GM19193 (cell line): ENCODE data around the gene GASK1A.

ENCODE experiments used
- POLR2A ChIP-seq: IDR thresholded peaks from 4 replicates; pipeline ENCODE4 v1.6.1; 2011; ENCODE audit not compliant: insufficient read depth, insufficient read length; ENCODE audit errors: extremely low read depth

GASK1A gene

DNA sequence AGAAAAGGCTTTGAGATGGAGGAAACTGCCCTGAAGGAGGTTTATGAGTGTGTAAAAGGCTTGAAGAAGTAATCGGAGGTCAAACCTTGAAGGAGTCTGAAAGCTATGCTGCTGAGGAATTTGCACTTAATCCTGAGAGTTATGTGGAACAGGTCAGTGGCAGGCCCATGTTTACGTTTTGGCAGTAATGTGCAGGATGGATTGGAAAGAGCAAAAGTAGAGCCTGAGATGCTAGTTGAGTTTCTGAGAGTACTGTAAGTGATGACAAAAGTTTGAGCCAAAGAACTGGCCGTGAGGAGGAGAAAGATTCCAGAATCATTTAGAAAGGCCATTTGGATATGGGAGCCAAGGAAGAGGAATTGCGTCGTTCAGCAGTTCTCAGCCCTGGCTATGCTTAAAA, 3.2 kb upstream of the GASK1A start:
- TF ChIP-seq POLR2A: no peak

DNA sequence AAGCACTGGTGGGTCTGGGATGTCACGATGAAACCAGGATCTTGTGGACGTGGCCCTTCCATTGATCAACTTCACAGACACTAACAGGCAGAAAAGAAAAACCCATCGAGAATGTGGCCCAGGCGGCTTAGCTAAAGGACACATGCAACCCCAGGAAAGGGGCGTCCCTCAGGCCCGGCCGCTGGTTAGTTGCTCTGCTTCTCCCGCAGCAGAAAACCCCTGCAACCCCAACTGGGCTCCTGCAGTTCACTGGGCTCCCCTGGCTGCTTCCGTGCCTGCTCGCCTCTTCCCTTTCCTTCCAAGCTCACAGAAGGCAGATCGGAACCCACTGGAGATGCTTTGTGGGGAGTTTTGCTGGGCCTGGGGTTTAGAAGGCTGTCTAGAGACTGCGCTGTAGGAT, 1.1 kb downstream of the GASK1A start:
- no peak for TF ChIP-seq POLR2A

GRCh38 chr3:42980909-42981308, 1.8 kb downstream of the GASK1A start:
- no peak for TF ChIP-seq POLR2A

- no peak for TF ChIP-seq POLR2A
Measured at GRCh38 chr3:42982645-42983412, 3.7 kb downstream of the GASK1A start.

- TF ChIP-seq POLR2A: no peak
Measured at GRCh38 chr3:42983927-42984326, 4.8 kb downstream of the GASK1A start.

DNA sequence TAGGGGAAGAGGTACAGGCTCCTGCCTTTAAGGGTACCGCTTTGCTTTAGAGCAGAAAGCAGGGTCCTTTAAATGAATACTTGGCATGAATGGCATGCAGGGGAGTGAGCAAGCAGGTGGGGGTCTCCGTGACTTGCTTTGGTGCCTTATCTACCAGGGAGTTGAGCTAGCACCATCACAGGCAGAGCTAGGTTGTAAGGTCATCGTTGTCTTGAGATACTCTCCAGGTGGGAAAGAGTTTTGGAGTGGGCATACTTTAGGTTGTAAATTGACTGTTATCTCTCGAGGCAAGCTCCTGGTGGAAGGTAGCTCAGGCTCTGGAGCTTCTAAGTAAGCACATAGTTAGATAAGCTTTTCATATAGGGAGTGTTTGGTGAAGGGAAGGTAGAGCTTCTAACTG, 5.6 kb downstream of the GASK1A start:
- TF ChIP-seq POLR2A: no peak

DNA sequence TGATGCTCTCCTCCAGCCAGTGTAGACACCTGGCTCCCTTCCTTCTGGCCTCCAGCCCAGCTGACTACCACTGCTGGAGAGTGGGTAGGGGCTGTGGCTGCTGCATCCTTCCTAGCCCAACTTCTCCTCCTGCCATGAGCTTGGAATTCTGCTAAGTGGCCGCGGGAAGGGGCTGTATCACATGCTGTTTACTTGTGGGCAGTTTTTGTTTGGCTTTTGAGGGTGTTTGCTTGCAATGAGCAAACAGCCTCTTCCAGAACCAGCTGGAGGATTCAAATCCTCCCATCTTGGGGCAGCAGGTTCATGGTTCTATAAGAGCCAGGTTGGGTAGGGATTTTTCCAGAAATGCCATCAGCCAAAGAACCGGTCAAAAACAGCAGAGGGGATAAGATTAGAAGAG, 9.0 kb downstream of the GASK1A start:
- no peak for TF ChIP-seq POLR2A

DNA sequence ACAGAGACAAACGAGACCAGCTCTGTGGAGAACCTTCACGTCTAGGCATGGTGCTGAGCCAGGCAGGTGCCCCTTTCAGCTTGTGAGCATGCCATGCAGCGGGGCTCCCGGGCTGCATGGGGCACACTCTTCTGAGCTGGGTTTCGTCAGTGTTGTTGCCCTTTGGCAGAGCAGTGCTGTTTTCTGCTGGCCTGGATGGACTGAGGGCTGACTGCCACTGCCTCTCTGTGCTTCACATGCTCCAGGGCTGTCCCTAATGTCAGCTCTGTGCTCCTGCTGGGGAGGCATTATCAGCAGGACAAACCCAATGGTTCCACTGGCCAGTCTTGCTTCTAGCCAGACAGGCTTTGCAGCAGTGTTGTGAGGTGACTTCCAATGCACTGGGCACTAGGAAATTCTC, 9.5 kb downstream of the GASK1A start:
- TF ChIP-seq POLR2A: no peak

GRCh38 chr3:42991341-42992315, 12.5 kb downstream of the GASK1A start:
- no peak for TF ChIP-seq POLR2A

DNA sequence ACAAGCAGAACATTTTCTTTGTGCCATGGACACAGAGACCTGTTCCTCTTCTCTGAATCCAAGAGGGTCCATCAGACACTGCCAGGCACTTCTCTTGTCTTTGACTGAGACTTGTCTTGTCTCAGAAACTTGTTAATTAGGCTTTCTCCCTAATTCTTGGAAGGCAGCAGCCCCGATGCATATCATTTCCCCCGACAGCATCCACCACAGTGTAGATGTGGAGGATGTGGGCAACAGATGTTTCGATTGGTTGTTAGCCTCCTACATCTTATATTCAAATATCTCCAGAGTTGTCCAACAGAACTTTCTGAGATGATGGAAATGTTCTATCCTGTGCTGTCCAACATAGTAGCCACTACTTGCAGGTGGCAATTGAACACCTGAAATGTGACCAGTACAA, 15.5 kb downstream of the GASK1A start:
- TF ChIP-seq POLR2A: no peak

DNA sequence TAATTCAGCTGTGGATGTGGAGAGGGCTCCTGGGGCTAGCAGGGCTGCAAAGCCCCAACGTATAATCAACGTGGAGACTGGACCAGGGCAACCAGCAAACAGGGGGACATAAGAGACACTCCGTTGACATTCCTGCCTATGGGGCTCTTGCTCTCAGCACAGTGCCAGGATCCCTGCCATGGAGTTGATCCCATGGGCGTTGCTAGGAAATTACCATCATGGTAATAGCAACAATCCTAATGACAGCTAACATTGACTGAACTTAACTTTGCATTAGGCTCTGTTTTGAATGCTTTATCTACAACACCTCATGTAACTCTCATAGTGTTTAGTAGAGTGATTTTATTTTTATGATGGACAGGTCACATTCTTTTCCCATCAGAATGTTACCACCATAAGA, 16.9 kb downstream of the GASK1A start:
- no peak for TF ChIP-seq POLR2A

DNA sequence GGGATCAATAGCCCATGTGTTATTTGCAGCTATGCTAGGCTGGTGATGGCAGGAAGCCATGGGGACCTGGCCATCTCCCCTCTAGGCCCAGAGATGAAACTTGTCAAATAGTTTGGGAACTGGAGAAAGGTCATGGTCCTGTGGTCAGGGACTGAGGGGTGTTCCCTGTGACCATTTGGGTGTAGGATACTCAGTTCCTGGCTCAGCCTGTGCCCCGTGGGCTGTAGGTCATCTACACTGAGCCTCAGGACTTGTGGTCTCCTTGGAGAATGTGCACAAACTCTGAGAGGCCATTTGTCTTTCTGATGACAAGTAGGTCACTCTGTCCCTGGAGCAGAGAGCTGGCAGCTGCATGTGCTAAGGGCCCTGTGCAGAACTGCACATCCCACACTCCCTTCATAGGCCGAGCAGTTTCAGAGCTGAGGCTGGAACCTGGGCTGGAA, 17.5 kb downstream of the GASK1A start:
- no peak for TF ChIP-seq POLR2A

- no peak for TF ChIP-seq POLR2A
Measured at GRCh38 chr3:42999212-42999611, 20.1 kb downstream of the GASK1A start.

GRCh38 chr3:42999632-43000031, 20.5 kb downstream of the GASK1A start:
- TF ChIP-seq POLR2A: no peak

- no peak for TF ChIP-seq POLR2A
Measured at GRCh38 chr3:43000387-43000786, 21.3 kb downstream of the GASK1A start.

DNA sequence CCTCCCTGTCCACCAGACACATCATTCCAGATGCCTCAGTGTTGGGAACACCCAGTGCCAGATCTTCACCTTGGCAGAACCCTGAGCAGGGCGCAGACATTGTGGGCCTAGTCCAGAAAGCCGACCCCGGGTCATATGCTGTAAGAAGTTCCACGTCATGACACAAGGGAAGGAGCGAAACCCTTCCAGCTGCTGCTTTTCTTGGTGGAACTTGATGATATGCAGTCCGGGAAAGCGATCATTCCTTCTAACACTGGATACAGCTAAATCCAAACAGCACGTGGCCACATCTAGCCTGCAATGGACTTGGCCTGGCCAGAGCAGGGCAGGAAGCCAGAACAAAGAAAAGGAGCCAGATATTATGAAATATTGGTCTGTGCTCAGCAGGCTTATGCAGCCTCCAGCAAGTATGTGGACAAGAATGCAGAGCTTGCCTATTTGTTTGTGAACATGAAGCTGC, 22.0 kb downstream of the GASK1A start:
- TF ChIP-seq POLR2A: no peak

GRCh38 chr3:43001556-43002121, 22.5 kb downstream of the GASK1A start:
- TF ChIP-seq POLR2A: no peak
